ENCODE data around the gene GABARAPL2. TPM values are rescaled to one million over a fixed set of nuclear protein-coding genes. Genes with fewer than 3 reads are reported as not detected.
"Not testable (repeated sequence)": the region's sequence is repeated elsewhere in the genome, so short reads cannot be mapped to it uniquely, and the experiment has no call there.

GABARAPL2 gene
- total and polyA plus RNA-seq, 5 experiments from 2014 or later, result 76.5 to 291 (median 226) TPM

DNA sequence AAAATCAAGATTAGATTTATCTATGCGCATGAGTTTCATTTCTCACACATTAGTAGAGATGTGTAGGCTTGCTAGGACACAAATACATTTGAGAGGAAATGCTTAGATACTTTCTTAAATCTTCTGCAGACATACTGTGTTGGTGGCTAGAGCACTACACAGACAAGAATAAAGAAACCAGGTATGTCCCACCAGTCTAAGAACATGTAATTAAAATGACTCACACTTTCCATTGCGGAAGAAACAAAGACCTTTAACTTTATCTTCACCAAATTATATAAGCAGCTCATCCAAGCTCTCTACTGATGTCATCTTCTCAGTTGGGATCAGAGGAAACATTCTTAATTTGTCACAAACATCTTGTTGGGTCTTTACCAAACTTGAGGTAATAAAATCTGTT, 12.5 kb downstream of the GABARAPL2 start:
- Mint-ChIP-seq H3K36me3 (peaks cover 0 to 65% (median 9%) of the 10 kb centered on the region in 3 donors), H3K9me3 (no peaks in the 10 kb centered on the region), H3K4me1 (peaks cover 0 to 14% (median 5%) of the 10 kb centered on the region in 4 donors), H3K27ac (peak overlapping the region in 3 of 10 donors; percentile 1 to 23 (median 9)), H3K4me3 (no peak overlapping the region), H3K27me3 (no peaks in the 10 kb centered on the region)
- POLR2A ChIA-PET, result no interaction called here
- ATAC-seq, result no peak
- DNase-seq, result no peak

DNA sequence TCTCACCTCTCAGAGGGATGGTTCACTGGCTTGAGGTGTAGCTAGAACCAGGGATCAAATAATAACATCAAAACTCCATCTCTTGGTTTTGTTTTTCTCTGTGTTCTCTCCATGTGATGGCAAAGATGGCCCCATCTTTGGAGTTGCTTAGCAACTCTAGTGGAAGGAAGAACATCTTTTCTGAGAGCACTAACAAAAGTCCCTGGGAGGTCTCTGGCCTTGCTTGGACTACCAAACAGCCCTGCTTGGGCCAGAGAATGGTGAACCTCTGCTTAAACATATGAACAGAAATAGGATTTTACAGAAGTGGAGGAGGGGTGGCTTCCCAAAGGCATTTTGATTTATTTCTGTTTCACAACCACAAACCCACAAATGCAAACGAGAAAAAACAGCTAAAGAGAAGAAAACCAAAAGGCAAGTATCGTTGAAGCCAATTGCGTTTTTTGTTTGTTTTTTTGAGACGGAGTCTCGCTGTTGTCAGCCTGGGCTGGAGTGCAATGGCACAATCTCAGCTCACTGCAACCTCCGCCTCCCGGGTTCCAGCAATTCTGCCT, 13.2 kb downstream of the GABARAPL2 start:
- H3K36me3 Mint-ChIP-seq, result peaks cover 0 to 61% (median 9%) of the 10 kb centered on the region in 3 donors
- H3K4me1 Mint-ChIP-seq, result peaks cover 0 to 18% (median 5%) of the 10 kb centered on the region in 4 donors
- DNase-seq (no peak), ATAC-seq (no peak)
- no peak overlapping the region for H3K4me3 Mint-ChIP-seq
- H3K27ac Mint-ChIP-seq, result peak overlapping the region in 4 of 10 donors; percentile 9 to 79 (median 33)
- H3K9me3 Mint-ChIP-seq, result no peaks in the 10 kb centered on the region
- H3K27me3 Mint-ChIP-seq, result no peaks in the 10 kb centered on the region
- POLR2A ChIA-PET, result no interaction called here

- peaks cover 0 to 19% (median 5%) of the 10 kb centered on the region in 4 donors for H3K4me1 Mint-ChIP-seq
- no peak for ATAC-seq
- DNase-seq, result no peak
- POLR2A ChIA-PET, result no interaction called here
- no peaks in the 10 kb centered on the region for H3K27me3 Mint-ChIP-seq
- peaks cover 0 to 18% (median 4%) of the 10 kb centered on the region in 3 donors for H3K36me3 Mint-ChIP-seq
- H3K9me3 Mint-ChIP-seq, result no peaks in the 10 kb centered on the region
- no peak overlapping the region for H3K4me3 Mint-ChIP-seq
- peak overlapping the region in 6 of 10 donors; percentile 27 to 83 (median 69) for H3K27ac Mint-ChIP-seq
Observed at GRCh38 chr16:75584108-75584507, 17.9 kb downstream of the GABARAPL2 start.

GRCh38 chr16:75588716-75589115, 22.5 kb downstream of the GABARAPL2 start:
- H3K27me3 Mint-ChIP-seq, result no peaks in the 10 kb centered on the region
- ATAC-seq (no peak), DNase-seq (no peak)
- peaks cover 0 to 16% (median 5%) of the 10 kb centered on the region in 4 donors for H3K4me1 Mint-ChIP-seq
- POLR2A ChIA-PET, result interaction anchor here (0.6 kb wide), 1 partner anchor 367 kb away, joined by 3 read pairs; no protein-coding TSS in a partner anchor
- H3K27ac Mint-ChIP-seq, result peak overlapping the region in 1 of 10 donors; percentile 24
- H3K9me3 Mint-ChIP-seq, result no peaks in the 10 kb centered on the region
- no peak overlapping the region for H3K4me3 Mint-ChIP-seq
- H3K36me3 Mint-ChIP-seq, result peaks cover 0 to 12% (median 0%) of the 10 kb centered on the region in 3 donors

DNA sequence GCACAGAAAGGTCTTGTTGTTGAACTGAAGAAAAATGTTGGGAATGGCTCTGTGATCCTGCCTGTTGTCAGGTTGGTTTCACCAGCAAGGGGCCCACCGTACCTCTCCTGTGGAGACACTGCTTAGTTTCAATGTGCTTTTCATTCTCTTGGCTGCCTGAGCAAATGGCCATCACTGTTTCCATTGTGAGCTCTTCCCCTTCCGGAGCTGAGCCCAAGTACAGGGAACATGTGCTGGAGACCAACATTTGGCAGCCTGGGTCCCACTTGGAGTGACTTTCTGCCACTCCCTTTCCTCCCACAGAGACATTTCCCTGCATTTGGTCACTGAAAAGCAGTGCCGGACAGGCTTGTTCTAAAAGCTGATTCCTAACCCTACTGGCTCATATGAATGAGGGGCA, 23.1 kb downstream of the GABARAPL2 start:
- no peaks in the 10 kb centered on the region for H3K27me3 Mint-ChIP-seq
- H3K4me3 Mint-ChIP-seq, result no peak overlapping the region
- no peak overlapping the region for H3K27ac Mint-ChIP-seq
- ATAC-seq, result no peak
- peaks cover 0 to 18% (median 0%) of the 10 kb centered on the region in 3 donors for H3K36me3 Mint-ChIP-seq
- H3K4me1 Mint-ChIP-seq, result peaks cover under 1 to 13% (median 4%) of the 10 kb centered on the region in 4 donors
- no peak for DNase-seq
- no peaks in the 10 kb centered on the region for H3K9me3 Mint-ChIP-seq
- POLR2A ChIA-PET, result interaction anchor here (0.6 kb wide), 1 partner anchor 368 kb away, joined by 3 read pairs; no protein-coding TSS in a partner anchor

GRCh38 chr16:75590920-75591843, 25.0 kb downstream of the GABARAPL2 start:
- Mint-ChIP-seq H3K27ac (no peak overlapping the region), H3K27me3 (no peaks in the 10 kb centered on the region), H3K36me3 (peaks cover 0 to 29% (median 0%) of the 10 kb centered on the region in 3 donors), H3K4me3 (no peak overlapping the region), H3K9me3 (no peaks in the 10 kb centered on the region), H3K4me1 (peaks cover 2 to 6% (median 4%) of the 10 kb centered on the region in 4 donors)
- ATAC-seq (no peak), DNase-seq (no peak)
- POLR2A ChIA-PET, result no interaction called here

GRCh38 chr16:75591927-75592326, 25.7 kb downstream of the GABARAPL2 start:
- H3K27me3 Mint-ChIP-seq, H3K4me3 Mint-ChIP-seq, H3K9me3 Mint-ChIP-seq, DNase-seq, H3K27ac Mint-ChIP-seq, H3K4me1 Mint-ChIP-seq, ATAC-seq, POLR2A ChIA-PET: not testable (repeated sequence)
- peaks cover 1 to 32% (median 3%) of the 10 kb centered on the region in 3 donors for H3K36me3 Mint-ChIP-seq

DNA sequence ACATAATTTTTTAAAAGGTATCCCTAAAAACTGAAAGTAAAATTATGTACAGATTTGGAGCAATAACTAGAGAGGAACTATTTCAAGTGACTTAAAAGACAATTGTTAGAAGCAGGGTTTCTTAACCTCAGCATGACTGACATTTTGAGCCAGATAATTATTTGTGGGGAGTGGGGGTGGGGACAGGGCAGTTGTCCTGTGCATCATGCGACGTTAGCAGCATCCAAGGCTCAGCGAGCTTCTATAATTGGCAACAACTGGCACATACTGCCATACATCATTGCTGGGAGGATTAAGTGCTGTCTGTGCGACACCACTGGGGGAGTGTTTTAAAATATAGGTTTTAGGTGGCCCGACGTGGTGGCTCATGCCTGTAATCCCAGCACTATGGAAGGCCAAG, 27.1 kb downstream of the GABARAPL2 start:
- H3K4me1 Mint-ChIP-seq, result peaks cover 2 to 6% (median 4%) of the 10 kb centered on the region in 4 donors
- no peaks in the 10 kb centered on the region for H3K27me3 Mint-ChIP-seq
- H3K27ac Mint-ChIP-seq, result no peak overlapping the region
- no peak overlapping the region for H3K4me3 Mint-ChIP-seq
- H3K36me3 Mint-ChIP-seq, result peaks cover 8 to 46% (median 15%) of the 10 kb centered on the region in 3 donors
- DNase-seq, result no peak
- H3K9me3 Mint-ChIP-seq, result peaks cover 0 to 5% (median 0%) of the 10 kb centered on the region in 9 donors
- no peak for ATAC-seq
- POLR2A ChIA-PET, result no interaction called here

DNA sequence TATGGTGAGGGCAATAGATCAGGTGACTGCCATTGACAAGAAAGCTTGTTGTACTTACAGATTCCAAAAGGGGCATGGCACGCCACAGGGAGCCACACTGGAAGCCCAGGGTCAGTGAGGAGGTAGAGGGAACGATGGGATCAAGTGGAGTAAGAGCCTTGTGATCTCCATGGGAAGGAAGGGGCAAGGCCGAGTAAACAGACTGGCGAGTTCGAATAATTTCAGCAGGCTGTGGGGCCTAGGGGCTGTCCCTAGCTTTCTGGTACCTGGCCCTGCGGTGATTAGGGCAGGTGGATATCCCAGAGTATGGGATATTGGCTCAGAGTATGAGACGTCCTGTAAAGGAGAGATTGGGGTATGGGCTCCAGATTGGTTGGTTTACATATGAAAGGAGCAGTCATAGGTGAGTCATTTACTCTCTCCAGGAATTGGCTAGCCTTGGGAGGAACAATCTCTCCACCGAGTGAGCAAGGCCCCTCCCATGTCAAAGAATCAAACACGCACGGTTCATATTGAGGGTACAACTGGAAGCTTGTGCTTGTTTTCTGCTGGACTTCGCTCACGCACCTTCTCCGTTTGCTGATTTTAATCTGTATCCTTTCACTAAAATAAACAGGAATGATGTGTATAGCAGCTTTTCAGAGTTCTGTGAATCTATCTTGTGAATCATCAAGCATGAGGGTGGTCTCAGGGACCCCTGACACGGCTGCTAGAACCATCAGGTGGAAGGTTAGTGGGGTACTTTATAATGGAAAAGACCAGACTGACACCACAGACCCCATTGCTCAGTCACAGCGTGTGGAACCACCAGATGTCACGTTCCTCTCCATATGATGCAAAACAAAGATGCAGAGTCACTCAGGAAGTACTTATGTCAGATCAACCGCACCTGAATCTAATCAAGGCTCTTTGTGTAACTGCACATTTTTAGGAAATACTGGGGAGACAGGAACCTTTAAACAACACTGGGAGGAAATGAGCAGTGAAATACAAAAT, 27.9 kb downstream of the GABARAPL2 start:
- DNase-seq, result no peak
- POLR2A ChIA-PET, result no interaction called here
- peaks cover 0 to 5% (median 0%) of the 10 kb centered on the region in 9 donors for H3K9me3 Mint-ChIP-seq
- peak overlapping the region in 4 of 10 donors; percentile 1 to 54 (median 18) for H3K27ac Mint-ChIP-seq
- H3K27me3 Mint-ChIP-seq, result no peaks in the 10 kb centered on the region
- no peak overlapping the region for H3K4me3 Mint-ChIP-seq
- peaks cover 8 to 47% (median 18%) of the 10 kb centered on the region in 3 donors for H3K36me3 Mint-ChIP-seq
- ATAC-seq, result no peak
- peaks cover 2 to 6% (median 4%) of the 10 kb centered on the region in 4 donors for H3K4me1 Mint-ChIP-seq

DNA sequence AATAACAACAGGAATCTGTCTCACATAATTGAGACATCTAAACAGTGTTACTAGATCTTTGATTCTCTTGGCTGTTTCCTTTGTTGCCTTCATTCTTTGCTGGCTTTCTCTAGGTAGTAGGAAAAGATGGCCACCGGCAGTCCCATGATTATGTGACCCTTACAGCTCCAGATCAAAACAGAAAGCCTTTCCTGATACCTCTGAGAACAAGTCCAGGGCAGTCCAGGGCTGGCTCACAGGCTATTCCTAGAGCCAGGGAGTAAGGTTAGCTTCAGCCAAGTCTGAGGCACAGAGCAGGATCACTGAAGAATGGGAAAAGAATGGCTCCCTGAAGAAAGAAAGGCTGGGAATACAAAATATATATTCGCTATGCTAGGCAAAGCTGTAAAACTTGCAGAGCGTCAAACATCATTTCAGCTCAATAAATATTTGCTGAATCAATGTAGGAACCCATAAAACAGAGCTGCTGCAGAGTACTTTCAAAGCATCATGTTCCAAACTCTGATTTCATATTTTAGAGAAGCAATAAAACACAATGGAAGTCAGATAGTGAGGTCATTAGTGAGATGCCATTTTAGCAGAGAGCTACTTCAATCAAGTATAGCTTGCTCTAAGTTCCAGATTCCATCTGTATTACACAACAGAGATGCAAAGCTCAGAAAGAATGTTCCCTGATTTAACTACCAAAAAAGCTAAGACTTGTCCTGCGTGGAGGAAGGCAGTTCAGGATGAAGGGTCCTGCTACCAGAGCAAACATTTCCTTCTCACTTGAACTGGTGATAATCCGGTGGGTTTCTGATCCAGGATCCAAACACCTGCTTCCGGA, 33.5 kb downstream of the GABARAPL2 start:
- ATAC-seq, result no peak
- POLR2A ChIA-PET, result no interaction called here
- Mint-ChIP-seq H3K36me3 (peaks cover 24 to 79% (median 65%) of the 10 kb centered on the region in 3 donors), H3K27me3 (no peaks in the 10 kb centered on the region), H3K4me3 (no peak overlapping the region), H3K9me3 (peaks cover 0 to 10% (median 0%) of the 10 kb centered on the region in 9 donors), H3K27ac (peak overlapping the region in 2 of 10 donors; percentile 32 to 58), H3K4me1 (peaks cover 0 to 2% (median 2%) of the 10 kb centered on the region in 4 donors)
- DNase-seq, result no peak

DNA sequence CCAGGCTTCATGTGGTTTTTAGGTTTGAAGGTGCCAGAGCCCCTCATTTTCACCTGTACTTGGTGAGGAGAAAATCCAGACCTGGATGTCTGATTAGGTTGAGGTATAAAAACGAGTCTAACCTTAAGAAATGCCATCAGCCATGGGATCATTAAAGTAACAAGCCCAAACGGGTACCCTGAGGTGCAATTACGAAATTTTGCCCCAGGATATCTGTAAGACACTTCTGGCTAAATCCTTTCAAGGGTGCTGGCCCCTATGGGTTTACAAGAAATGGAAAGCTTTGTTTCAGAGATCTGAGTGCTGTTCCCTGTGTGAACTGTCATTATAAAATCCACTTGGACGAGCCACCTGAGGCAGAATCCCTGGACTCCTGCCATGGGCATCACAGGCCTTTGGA, 37.1 kb downstream of the GABARAPL2 start:
- H3K4me1 Mint-ChIP-seq, result peaks cover 0 to 4% (median 2%) of the 10 kb centered on the region in 4 donors
- POLR2A ChIA-PET, result no interaction called here
- H3K4me3 Mint-ChIP-seq, result no peak overlapping the region
- DNase-seq (no peak), ATAC-seq (no peak)
- no peak overlapping the region for H3K27ac Mint-ChIP-seq
- peaks cover 0 to 10% (median 0%) of the 10 kb centered on the region in 9 donors for H3K9me3 Mint-ChIP-seq
- H3K36me3 Mint-ChIP-seq, result peaks cover 22 to 85% (median 67%) of the 10 kb centered on the region in 3 donors
- H3K27me3 Mint-ChIP-seq, result no peaks in the 10 kb centered on the region
